NCI-H2107 (cell line): ENCODE results near the gene C9orf43.
A peak's percentile ranks its signal among the peaks of the same experiment; 100 is the strongest.
"Not testable (repeated sequence)": the region's sequence is repeated elsewhere in the genome, so short reads cannot be mapped to it uniquely, and the experiment has no call there.

Source experiments
- DNase-seq: peaks from one replicate; lab custom pipeline; 2025; lab: John Stamatoyannopoulos, UW

C9orf43 gene

GRCh38 chr9:113421726-113422125, 11.2 kb downstream of the C9orf43 start:
- DNase-seq = no peak

DNA sequence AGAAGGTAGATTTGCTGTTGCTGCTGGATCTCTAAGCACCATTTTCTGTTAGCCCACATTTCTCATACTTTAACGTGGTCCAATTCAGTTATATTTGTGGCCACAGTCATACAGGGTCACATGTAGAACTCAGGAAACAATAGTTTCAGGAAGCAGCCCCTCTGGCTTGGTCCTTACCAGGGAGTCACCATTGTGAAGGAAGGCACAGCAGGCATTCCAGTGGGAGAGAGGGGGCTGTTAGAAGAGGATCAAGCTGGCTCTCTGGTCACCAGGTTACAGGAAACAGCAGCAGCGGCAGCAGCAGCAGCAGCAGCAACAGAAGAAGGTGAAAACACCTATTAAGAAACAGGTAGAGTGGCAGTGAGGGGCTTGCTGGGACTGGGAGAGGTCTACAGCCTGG, 14.5 kb downstream of the C9orf43 start:
- no peak for DNase-seq

GRCh38 chr9:113426701-113427100, 16.2 kb downstream of the C9orf43 start:
- no peak for DNase-seq

DNA sequence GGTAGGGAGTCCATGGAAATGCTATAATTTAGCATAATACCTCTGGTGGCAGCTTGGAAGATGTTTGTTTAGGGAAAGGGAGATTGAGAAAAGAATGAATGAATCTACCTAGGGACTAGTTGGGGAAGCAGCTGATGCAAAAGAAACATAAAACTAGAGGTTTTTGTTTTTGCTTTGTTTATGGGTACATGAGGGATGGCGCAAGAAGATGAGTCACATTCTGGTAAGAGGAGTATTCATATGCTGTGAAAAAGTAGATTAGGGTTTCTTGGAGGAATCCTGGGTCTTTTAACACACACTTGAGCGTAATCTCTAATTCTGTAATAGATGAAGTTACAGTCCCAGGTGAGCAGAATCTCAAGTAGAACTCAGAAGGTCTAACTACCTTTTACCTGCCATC, 17.1 kb downstream of the C9orf43 start:
- no peak for DNase-seq

GRCh38 chr9:113428062-113428615, 17.6 kb downstream of the C9orf43 start:
- no peak for DNase-seq

GRCh38 chr9:113431191-113431590, 20.6 kb downstream of the C9orf43 start:
- no peak for DNase-seq

DNA sequence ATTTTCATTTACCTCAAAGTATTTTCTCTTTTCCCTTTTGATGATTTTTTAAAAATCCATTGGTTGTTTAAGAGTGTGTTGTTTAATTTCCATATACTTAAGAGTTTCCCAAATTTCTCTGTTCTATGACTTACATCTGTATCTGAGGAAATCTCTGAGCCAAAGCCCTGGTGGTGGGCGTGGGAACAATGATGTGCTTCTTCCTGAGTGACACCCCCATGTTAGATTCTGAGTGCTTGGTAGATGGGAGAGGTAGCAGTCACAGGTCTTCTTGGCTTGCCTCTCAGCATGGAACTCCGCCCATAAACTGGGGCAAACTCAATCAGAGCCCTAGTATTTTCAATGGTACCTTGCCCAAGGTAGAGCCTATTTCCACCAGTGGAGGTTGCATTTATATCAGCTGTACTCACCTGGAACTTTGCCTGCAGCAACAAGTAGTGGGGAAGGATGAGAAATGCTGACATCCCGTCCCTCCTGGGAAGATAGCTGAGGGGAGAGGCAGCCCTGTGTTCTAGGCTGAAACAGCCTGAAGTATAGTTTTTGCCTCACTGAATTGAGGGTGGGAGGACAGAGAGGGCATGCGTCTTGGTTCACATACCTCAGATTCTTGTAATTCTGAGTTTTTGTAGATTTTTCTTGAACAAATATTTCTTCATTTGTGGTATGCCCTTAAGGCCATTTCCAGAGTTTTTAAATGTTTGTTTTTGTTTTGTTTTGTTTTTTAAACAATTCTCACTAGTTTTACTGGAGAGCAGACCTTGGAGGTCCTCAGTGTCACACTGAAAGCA, 26.4 kb downstream of the C9orf43 start:
- no peak for DNase-seq

DNA sequence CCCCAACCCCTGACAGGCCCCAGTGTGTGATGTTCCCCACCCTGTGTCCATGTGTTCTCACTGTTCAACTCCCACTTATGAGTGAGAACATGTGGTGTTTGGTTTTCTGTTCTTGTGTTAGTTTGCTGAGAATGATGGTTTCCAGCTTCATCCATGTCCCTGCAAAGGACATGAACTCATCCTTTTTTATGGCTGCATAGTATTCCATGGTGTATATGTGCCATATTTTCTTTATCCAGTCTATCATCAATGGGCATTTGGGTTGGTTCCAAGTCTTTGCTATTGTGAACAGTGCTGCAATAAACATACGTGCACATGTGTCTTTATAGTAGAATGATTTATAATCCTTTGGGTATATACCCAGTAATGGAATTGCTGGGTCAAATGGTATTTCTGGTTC, 27.2 kb downstream of the C9orf43 start:
- DNase-seq = not testable (repeated sequence)

- no peak for DNase-seq
Measured at GRCh38 chr9:113444736-113445135, 34.2 kb downstream of the C9orf43 start.

DNA sequence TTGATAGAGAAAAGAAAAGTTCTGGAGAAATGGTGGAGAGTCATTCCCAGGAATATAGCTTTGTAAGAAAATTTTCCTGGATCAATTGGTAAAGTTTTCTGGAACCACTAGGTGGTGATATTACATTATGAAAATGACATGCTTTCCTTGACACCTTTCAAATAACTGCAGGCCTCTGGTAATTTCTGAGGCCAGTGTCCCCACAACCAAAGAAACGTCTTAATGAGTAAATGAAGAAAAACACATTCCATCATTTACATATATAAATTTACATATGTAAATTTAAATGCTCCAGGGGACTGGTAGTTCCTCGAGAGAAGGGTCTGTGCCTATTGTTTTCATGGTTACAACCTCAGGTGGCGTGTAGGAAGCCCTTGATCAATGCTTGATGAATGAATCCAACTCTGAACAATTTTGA, 35.8 kb downstream of the C9orf43 start:
- peak; percentile 31 for DNase-seq

- no peak for DNase-seq
Measured at GRCh38 chr9:113449376-113449775, 38.8 kb downstream of the C9orf43 start.

GRCh38 chr9:113452113-113452605, 41.6 kb downstream of the C9orf43 start:
- no peak for DNase-seq

- DNase-seq = no peak
Measured at GRCh38 chr9:113454914-113455761, 44.6 kb downstream of the C9orf43 start.

- DNase-seq = no peak
Measured at GRCh38 chr9:113456235-113456634, 45.7 kb downstream of the C9orf43 start.

GRCh38 chr9:113461285-113461684, 50.7 kb downstream of the C9orf43 start:
- no peak for DNase-seq

- DNase-seq = no peak
Measured at GRCh38 chr9:113461943-113462342, 51.4 kb downstream of the C9orf43 start.

DNA sequence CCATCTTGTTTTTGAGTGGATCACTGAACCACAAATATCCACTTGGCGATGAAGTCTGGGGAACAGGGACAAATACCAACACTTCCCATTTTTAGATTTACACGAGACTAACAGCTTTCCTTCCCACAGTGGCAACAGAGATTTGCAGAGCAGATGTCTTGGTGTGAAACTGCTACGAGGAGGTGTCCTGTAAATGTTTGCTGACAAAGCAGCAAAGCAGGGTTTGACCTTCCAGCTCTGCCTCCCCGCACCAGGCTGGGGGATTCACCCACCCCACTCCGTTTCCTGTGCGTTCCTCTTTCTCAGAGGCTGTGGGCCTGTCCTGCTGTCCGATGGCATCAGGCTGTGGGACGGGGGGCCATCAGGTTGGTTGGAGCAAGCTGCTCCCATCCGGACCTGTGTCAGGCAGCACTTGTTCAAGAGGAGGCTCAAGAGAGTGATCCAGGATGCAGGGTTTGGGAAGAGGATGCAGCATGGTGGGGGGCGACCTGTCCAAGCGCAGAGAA, 52.3 kb downstream of the C9orf43 start:
- no peak for DNase-seq

GRCh38 chr9:113463418-113464285, 53.1 kb downstream of the C9orf43 start, which contains the start of gene RGS3:
Gene RGS3, plus strand, starts transcription at chr9:113463727. Its CDS starts 76 bp downstream, at chr9:113463803.
- peak; percentile 91 for DNase-seq

- DNase-seq = no peak
Measured at GRCh38 chr9:113464286-113464660, 53.7 kb downstream of the C9orf43 start.

- no peak for DNase-seq
Measured at GRCh38 chr9:113465599-113466140, 55.1 kb downstream of the C9orf43 start.

DNA sequence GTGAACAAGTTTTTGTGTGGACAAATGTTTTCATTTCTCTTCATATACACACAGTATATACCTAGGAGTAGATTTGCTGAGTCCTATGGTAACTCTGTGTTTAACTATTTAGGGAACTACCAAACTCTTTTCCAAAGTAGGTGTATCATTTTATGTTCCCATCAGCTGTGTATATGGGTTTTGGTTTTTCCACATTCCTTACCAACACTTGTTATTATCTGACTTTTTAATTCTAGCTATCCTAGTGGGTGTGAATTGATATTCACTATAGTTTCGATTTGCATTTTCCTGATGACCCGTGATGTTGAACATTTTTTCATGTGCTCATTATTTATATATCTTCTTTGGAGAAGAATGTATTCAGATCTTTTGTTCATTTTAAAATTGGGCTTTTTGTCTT, 56.6 kb downstream of the C9orf43 start:
- DNase-seq = no peak
